GM23338 (cell line): ENCODE results near the gene GNB5. TPM values are rescaled to one million over a fixed set of nuclear protein-coding genes. Genes with fewer than 3 reads are reported as not detected.
A peak's percentile ranks its signal among the peaks of the same experiment; 100 is the strongest.

Source experiments
- ATAC-seq: fragments of 200-7000 bp; cut with Tn5 transposase; 3 replicates; pipeline ENCODE4 v1.9.1; 2020
- DNase-seq: peaks from one replicate; pipeline ENCODE4 v3.0.0-alpha.2; 2015; ENCODE audit warnings: low spot score
- H2AFZ ChIP-seq: fragments of 200-600 bp; sonication (generic); 2 replicates; pipeline ENCODE4 v1.8.0; 2016; ENCODE audit warnings: antibody characterized with exemption, mild to moderate bottlenecking, moderate library complexity
- H3F3A ChIP-seq: fragments of 200-600 bp; sonication (generic); replicated peaks from 2 replicates; pipeline ENCODE4 v1.8.0; 2017; ENCODE audit warnings: antibody characterized with exemption, mixed run types, low read depth
- H3K27ac ChIP-seq: fragments of 200-600 bp; sonication (generic); 2 replicates; pipeline ENCODE4 v1.6.1; 2016; ENCODE audit warnings: low read depth
- H3K27me3 ChIP-seq: fragments of 200-600 bp; sonication (generic); 2 replicates; pipeline ENCODE4 v1.8.0; 2016; ENCODE audit warnings: mild to moderate bottlenecking, mixed run types, moderate library complexity; ENCODE audit not compliant: insufficient read depth
- H3K36me3 ChIP-seq: fragments of 200-600 bp; sonication (generic); 2 replicates; pipeline ENCODE4 v1.8.0; 2016; ENCODE audit warnings: mild to moderate bottlenecking; ENCODE audit not compliant: insufficient read depth
- H3K4me1 ChIP-seq: fragments of 200-600 bp; sonication (generic); 2 replicates; pipeline ENCODE4 v1.8.0; 2016; ENCODE audit warnings: mild to moderate bottlenecking, moderate library complexity; ENCODE audit not compliant: insufficient read depth
- H3K4me2 ChIP-seq: fragments of 200-600 bp; sonication (generic); 2 replicates; pipeline ENCODE4 v1.7.1; 2017; ENCODE audit warnings: mixed run types
- H3K4me3 ChIP-seq: fragments of 200-600 bp; sonication (generic); 2 replicates; pipeline ENCODE4 v1.6.1; 2016; ENCODE audit warnings: mixed run types
- H3K79me2 ChIP-seq: fragments of 200-600 bp; sonication (generic); replicated peaks from 2 replicates; pipeline ENCODE4 v1.8.0; 2017; ENCODE audit warnings: mild to moderate bottlenecking; ENCODE audit not compliant: insufficient read depth
- H3K9me2 ChIP-seq: fragments of 200-600 bp; sonication (generic); 2 replicates; pipeline ENCODE4 v1.8.0; 2017; ENCODE audit not compliant: insufficient read depth
- H4K20me1 ChIP-seq: fragments of 200-600 bp; sonication (generic); replicated peaks from 2 replicates; pipeline ENCODE4 v1.8.0; 2017; ENCODE audit warnings: mild to moderate bottlenecking; ENCODE audit not compliant: insufficient read depth
- H3K27ac Mint-ChIP-seq: 2 replicates; pipeline ENCODE4 v1.8.0; 2020; ENCODE audit warnings: inconsistent platforms, mild to moderate bottlenecking, moderate library complexity, mixed read lengths
- H3K27me3 Mint-ChIP-seq: 3 replicates; pipeline ENCODE4 v1.8.0; 2022; ENCODE audit warnings: low read depth, mild to moderate bottlenecking, moderate library complexity, mixed read lengths, inconsistent platforms; ENCODE audit not compliant: insufficient read depth, poor library complexity
- H3K36me3 Mint-ChIP-seq: 3 replicates; pipeline ENCODE4 v1.8.0; 2021; ENCODE audit warnings: low read depth, mild to moderate bottlenecking, inconsistent platforms, moderate library complexity, mixed read lengths
- H3K4me1 Mint-ChIP-seq: 3 replicates; pipeline ENCODE4 v1.8.0; 2020; ENCODE audit warnings: mild to moderate bottlenecking, inconsistent platforms, mixed read lengths
- H3K4me3 Mint-ChIP-seq: 3 replicates; pipeline ENCODE4 v1.8.0; 2021; ENCODE audit warnings: moderate library complexity, mild to moderate bottlenecking, inconsistent platforms, mixed read lengths
- H3K9me3 Mint-ChIP-seq: 3 replicates; pipeline ENCODE4 v1.8.0; 2020; ENCODE audit warnings: moderate library complexity, mild to moderate bottlenecking, inconsistent platforms, mixed read lengths
- ETS1 ChIP-seq: IDR thresholded peaks from 2 replicates; pipeline ENCODE4 v1.6.1; 2016; ENCODE audit warnings: antibody characterized with exemption
- EZH2 ChIP-seq: fragments of 200-600 bp; sonication (generic); IDR thresholded peaks from one replicate; pipeline ENCODE4 v1.8.0; 2017; ENCODE audit warnings: antibody characterized with exemption, mild to moderate bottlenecking, low read depth; ENCODE audit not compliant: unreplicated experiment
- EZH2phosphoT487 ChIP-seq: fragments of 200-600 bp; sonication (generic); IDR thresholded peaks from one replicate; pipeline ENCODE4 v1.8.1; 2018; ENCODE audit warnings: antibody characterized with exemption; ENCODE audit not compliant: unreplicated experiment
- JUNB ChIP-seq: IDR thresholded peaks from one replicate; pipeline ENCODE4 v1.6.1; 2016; ENCODE audit warnings: antibody characterized with exemption; ENCODE audit not compliant: unreplicated experiment
- NANOG ChIP-seq: IDR thresholded peaks from 2 replicates; pipeline ENCODE4 v1.6.1; 2016; ENCODE audit warnings: antibody characterized with exemption, borderline replicate concordance
- ZNF331 ChIP-seq: fragments of 250-450 bp; sonication (Bioruptor Pico); IDR thresholded peaks from 2 replicates; pipeline ENCODE4 v1.5.0; 2020; ENCODE audit warnings: low read depth, mild to moderate bottlenecking, moderate library complexity
- ZNF462 ChIP-seq: fragments of 250-450 bp; sonication (Bioruptor Pico); IDR thresholded peaks from 2 replicates; pipeline ENCODE4 v1.5.0; 2020; ENCODE audit warnings: mild to moderate bottlenecking, moderate library complexity
- polyA plus RNA-seq: library from polyadenylated mRNA; unstranded; fragments of >200 nt; fragmentation: Nextera tagmentation; extraction: Ambion mirVana; gene quantifications from 2 replicates; pipeline ENCODE4 v1.2.1, GENCODE V29; 2016
- total RNA-seq: library from RNA; depleted of rRNA; stranded (reverse); fragments of >200 nt; shearing (Covaris generic); gene quantifications from 2 replicates; pipeline ENCODE4 v1.2.3, GENCODE V29; 2014

GNB5 gene
- total and polyA plus RNA-seq, 2 experiments from 2014 or later = 23.0 to 40.8 TPM

- TF ChIP-seq ZNF462 = no peak
Measured at GRCh38 chr15:52103217-52104207, 87.7 kb downstream of the GNB5 start (continued).

GRCh38 chr15:52102463-52102862, 88.7 kb downstream of the GNB5 start:
- no peak overlapping the region for H3K27ac ChIP-seq
- TF ChIP-seq ETS1 (no peak), ZNF462 (no peak), NANOG (no peak), EZH2 (no peak), EZH2phosphoT487 (no peak), JUNB (no peak), ZNF331 (CRISPR knock-in tag) (no peak)

More at GRCh38 chr15:52102463-52102862, 88.7 kb downstream of the GNB5 start:
- Mint-ChIP-seq H3K27me3 (no peaks in the 10 kb centered on the region), H3K4me1 (no peaks in the 10 kb centered on the region; the same call in 2 of the 3 replicates), H3K27ac (no peak overlapping the region), H3K9me3 (no peaks in the 10 kb centered on the region), H3K4me3 (no peak overlapping the region), H3K36me3 (no peaks in the 10 kb centered on the region)
- H3K27me3 ChIP-seq = no peaks in the 10 kb centered on the region
- no peaks in the 10 kb centered on the region for H4K20me1 ChIP-seq
- peak overlapping the region; percentile 38; the same call in 1 of the 2 replicates for H2AFZ ChIP-seq
- peaks cover 3% of the 10 kb centered on the region; the same call in 1 of the 2 replicates for H3K9me2 ChIP-seq
- H3K36me3 ChIP-seq = no peaks in the 10 kb centered on the region
- H3F3A ChIP-seq = no peaks in the 10 kb centered on the region
- H3K4me1 ChIP-seq = no peaks in the 10 kb centered on the region
- no peak for DNase-seq
- no peak overlapping the region for H3K4me2 ChIP-seq
- no peak for ATAC-seq
- H3K4me3 ChIP-seq = no peak overlapping the region
- no peaks in the 10 kb centered on the region for H3K79me2 ChIP-seq
